PC-9 (cell line): ENCODE measurements around the gene SHANK2.

Experiments used
- CTCF ChIP-seq: fragments of 200-600 bp; sonication (generic); conservative IDR thresholded peaks from 2 replicates; pipeline ENCODE4 v1.6.1; 2017; ENCODE audit warnings: mixed run types, antibody characterized with exemption, mild to moderate bottlenecking, moderate library complexity
- EZH2 ChIP-seq: fragments of 200-600 bp; sonication (generic); IDR thresholded peaks from 2 replicates; pipeline ENCODE4 v1.8.0; 2017; ENCODE audit warnings: antibody characterized with exemption, low read depth

- TF ChIP-seq CTCF = no peak
- TF ChIP-seq EZH2 = no peak
Observed at GRCh38 chr11:71207563-71207962, 44.8 kb downstream of the SHANK2 start.
